Esophagus muscularis mucosa (tissue), 3 donors: Measurements from ENCODE around the gene RABGGTB.

Experiments used
- CTCF ChIP-seq, 3 experiments: fragments of 200-600 bp in 2 of 3; fragments of 450-650 bp in 1 of 3; sonication (generic) in 2 of 3; IDR thresholded peaks; one replicate each; pipeline ENCODE4 v1.5.1; 2017 to 2019; ENCODE audit warnings: antibody characterized with exemption in 3 of 3, mild to moderate bottlenecking in 2 of 3, moderate library complexity in 1 of 3
- POLR2AphosphoS5 ChIP-seq, 2 donors: sonication (generic); formaldehyde crosslinking; IDR thresholded peaks; one replicate each; pipeline ENCODE4 v1.6.1; 2017; ENCODE audit warnings: antibody characterized with exemption in 2 of 2

GRCh38 chr1:75797606-75798216, 11.7 kb downstream of the RABGGTB start:
- TF ChIP-seq POLR2AphosphoS5 (IDR thresholded peaks at IDR 0.05) (no peak), CTCF (IDR thresholded peaks at IDR 0.05) (no peak)
